ENCODE results near the gene TEC.

DNA sequence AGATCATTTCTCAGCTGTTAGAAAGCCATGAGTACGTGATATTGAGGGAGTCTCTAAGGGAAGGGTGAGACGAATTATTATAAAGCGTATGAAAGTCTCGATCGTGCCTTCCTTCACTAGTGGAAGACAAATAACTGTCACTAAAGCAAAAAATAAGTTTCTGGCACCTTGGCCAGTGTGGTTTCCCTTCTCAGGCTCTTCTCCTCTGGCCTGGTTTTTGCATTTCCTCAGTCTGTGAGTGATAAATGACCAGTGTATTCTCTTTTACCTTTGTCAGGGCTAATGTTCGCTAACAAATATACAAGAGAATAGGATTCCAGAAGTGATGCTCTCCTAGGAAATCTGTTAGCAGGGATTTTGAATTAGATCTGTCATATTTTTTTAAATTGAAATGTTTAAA is 155.2 kb downstream of the TEC start:
- TF ChIP-seq, protein P1, sequence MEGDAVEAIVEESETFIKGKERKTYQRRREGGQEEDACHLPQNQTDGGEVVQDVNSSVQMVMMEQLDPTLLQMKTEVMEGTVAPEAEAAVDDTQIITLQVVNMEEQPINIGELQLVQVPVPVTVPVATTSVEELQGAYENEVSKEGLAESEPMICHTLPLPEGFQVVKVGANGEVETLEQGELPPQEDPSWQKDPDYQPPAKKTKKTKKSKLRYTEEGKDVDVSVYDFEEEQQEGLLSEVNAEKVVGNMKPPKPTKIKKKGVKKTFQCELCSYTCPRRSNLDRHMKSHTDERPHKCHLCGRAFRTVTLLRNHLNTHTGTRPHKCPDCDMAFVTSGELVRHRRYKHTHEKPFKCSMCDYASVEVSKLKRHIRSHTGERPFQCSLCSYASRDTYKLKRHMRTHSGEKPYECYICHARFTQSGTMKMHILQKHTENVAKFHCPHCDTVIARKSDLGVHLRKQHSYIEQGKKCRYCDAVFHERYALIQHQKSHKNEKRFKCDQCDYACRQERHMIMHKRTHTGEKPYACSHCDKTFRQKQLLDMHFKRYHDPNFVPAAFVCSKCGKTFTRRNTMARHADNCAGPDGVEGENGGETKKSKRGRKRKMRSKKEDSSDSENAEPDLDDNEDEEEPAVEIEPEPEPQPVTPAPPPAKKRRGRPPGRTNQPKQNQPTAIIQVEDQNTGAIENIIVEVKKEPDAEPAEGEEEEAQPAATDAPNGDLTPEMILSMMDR (IDR thresholded peaks at IDR 0.05): no peak
- TF ChIP-seq POLR2A (IDR thresholded peaks at IDR 0.05): no peak
